HepG2 (cell line): ENCODE results near the gene DMAC2L. TPM values are rescaled to one million over a fixed set of nuclear protein-coding genes. Genes with fewer than 3 reads are reported as not detected.

Experiments used
- ATAC-seq: fragments of 200-7000 bp; cut with Tn5 transposase; 3 replicates; pipeline ENCODE4 v1.9.1; 2020; ENCODE audit warnings: mild to moderate bottlenecking, moderate library complexity
- BruUV-seq: library from RNA; stranded (reverse); fragments of 400-500 nt; replicated peaks from 2 replicates; lab custom pipeline; 2021; lab: Mats Ljungman, UMichigan
- CTCF ChIA-PET: fragments of 300-600 bp; formaldehyde crosslinking; extraction: SDS; loops from one replicate; lab custom pipeline; 2021; ENCODE audit warnings: low total read pairs, inconsistent platforms, low intra/inter-chr PET ratio; lab: Yijun Ruan, JAX
- POLR2A ChIA-PET: fragments of 350-600 bp; sonication (Branson Sonifier 250); formaldehyde crosslinking; loops from one replicate; lab custom pipeline; 2020; ENCODE audit warnings: antibody characterized with exemption, inconsistent platforms; lab: Yijun Ruan, JAX
- DNase-seq: peaks from one replicate; pipeline ENCODE4 v3.0.0-alpha.2; 2015; ENCODE audit warnings: low spot score
- FAIRE-seq: peaks from 3 replicates; lab custom pipeline; 2011; peaks lifted over from hg19 to GRCh38; lab: Jason Lieb, UNC
- H2AFZ ChIP-seq: one replicate; pipeline ENCODE4 v1.6.1; 2011; ENCODE audit warnings: low read length, inconsistent platforms
- H3K27ac ChIP-seq: fragments of 300-600 bp; 3 replicates; pipeline ENCODE4 v1.8.0; 2011; ENCODE audit warnings: mixed run types, mild to moderate bottlenecking, mixed read lengths, low read length, inconsistent platforms; ENCODE audit not compliant: insufficient read depth; ENCODE audit errors: extremely low read length
- H3K27me3 ChIP-seq, 2 experiments: fragments of 200-600 bp in 1 of 2; 2 replicates in 1 of 2; 3 replicates in 1 of 2; pipeline versions ENCODE4 v1.6.0 to v1.8.0; 2011; ENCODE audit warnings: low read length in 2 of 2, mild to moderate bottlenecking in 2 of 2, moderate library complexity in 2 of 2, inconsistent platforms in 1 of 2; ENCODE audit not compliant: insufficient read depth in 2 of 2, control insufficient read depth in 1 of 2
- H3K36me3 ChIP-seq, 2 experiments: fragments of 200-600 bp in 1 of 2; replicated peaks in 1 of 2; 2 replicates in 1 of 2; 3 replicates in 1 of 2; pipeline versions ENCODE4 v1.5.1 to v1.8.0; 2011; ENCODE audit warnings: low read length in 2 of 2, inconsistent platforms in 1 of 2; ENCODE audit not compliant: insufficient read depth in 2 of 2, control insufficient read depth in 1 of 2
- H3K4me1 ChIP-seq: 2 replicates; pipeline ENCODE4 v1.5.1; 2012; ENCODE audit warnings: low read length, inconsistent platforms; ENCODE audit not compliant: insufficient read depth
- H3K4me2 ChIP-seq: 2 replicates; pipeline ENCODE4 v1.6.0; 2011; ENCODE audit warnings: low read depth, low read length, inconsistent platforms
- H3K4me3 ChIP-seq, 3 experiments: fragments of 200-600 bp in 1 of 3; sonication (generic), shearing (Covaris generic) in 1 of 3; replicated peaks in 1 of 3; 2 replicates each; pipeline ENCODE4 v1.5.1; 2011 to 2016; ENCODE audit warnings: low read length in 3 of 3, inconsistent platforms in 2 of 3, low read depth in 2 of 3, mild to moderate bottlenecking in 2 of 3, control low read depth in 1 of 3, mixed read lengths in 1 of 3; ENCODE audit not compliant: insufficient read depth in 1 of 3
- H3K79me2 ChIP-seq: one replicate; pipeline ENCODE4 v1.6.1; 2011; ENCODE audit warnings: low read length, inconsistent platforms; ENCODE audit not compliant: insufficient read depth
- H3K9ac ChIP-seq: 2 replicates; pipeline ENCODE4 v1.6.0; 2011; ENCODE audit warnings: mild to moderate bottlenecking, low read depth, low read length, inconsistent platforms; ENCODE audit not compliant: insufficient read depth
- H3K9me3 ChIP-seq: 2 replicates; pipeline ENCODE4 v1.5.1; 2012; ENCODE audit warnings: mild to moderate bottlenecking, low read length
- H4K20me1 ChIP-seq: 2 replicates; pipeline ENCODE4 v1.6.0; 2011; ENCODE audit warnings: inconsistent platforms, mild to moderate bottlenecking, low read length, moderate library complexity; ENCODE audit not compliant: insufficient read depth
- CREB1 ChIP-seq, 2 experiments: fragments of 450-650 bp in 1 of 2; IDR thresholded peaks; 2 replicates each; pipeline ENCODE4 v1.6.1; 2016 to 2017; ENCODE audit warnings: control low read depth in 1 of 2, mild to moderate bottlenecking in 1 of 2, missing compliant biosample characterization in 1 of 2, missing genetic modification characterization in 1 of 2
- FOXA1 ChIP-seq, 2 experiments: fragments of 450-650 bp in 1 of 2; sonication (generic) in 1 of 2; formaldehyde crosslinking in 1 of 2; IDR thresholded peaks; 2 replicates each; pipeline versions ENCODE4 v1.4.0 to v1.6.1; 2016 to 2020; ENCODE audit warnings: missing genetic modification reagents in 1 of 2
- FOXA3 ChIP-seq: IDR thresholded peaks from 2 replicates; pipeline ENCODE4 v1.6.1; 2016; ENCODE audit warnings: missing genetic modification reagents, missing compliant biosample characterization
- FOXC1 ChIP-seq: sonication (generic); formaldehyde crosslinking; IDR thresholded peaks from 2 replicates; pipeline ENCODE4 v1.8.0; 2022; ENCODE audit warnings: mild to moderate bottlenecking, missing genetic modification reagents, borderline replicate concordance
- KDM5B ChIP-seq: sonication (generic); formaldehyde crosslinking; IDR thresholded peaks from 2 replicates; pipeline ENCODE4 v1.4.0; 2020; ENCODE audit warnings: missing genetic modification reagents, mild to moderate bottlenecking, borderline replicate concordance
- KLF15 ChIP-seq: sonication (generic); formaldehyde crosslinking; IDR thresholded peaks from 2 replicates; pipeline ENCODE4 v1.8.1; 2023; ENCODE audit warnings: borderline replicate concordance, mild to moderate bottlenecking, inconsistent platforms, missing genetic modification reagents, mixed read lengths
- MLLT10 ChIP-seq: sonication (generic); formaldehyde crosslinking; IDR thresholded peaks from 2 replicates; pipeline ENCODE4 v1.4.0; 2020; ENCODE audit warnings: missing genetic modification reagents
- PHB2 ChIP-seq: fragments of 450-650 bp; IDR thresholded peaks from 2 replicates; pipeline ENCODE4 v1.6.1; 2018; ENCODE audit not compliant: partially characterized antibody
- ZNF484 ChIP-seq: sonication (generic); formaldehyde crosslinking; IDR thresholded peaks from 2 replicates; pipeline ENCODE4 v1.5.1; 2020; ENCODE audit warnings: mild to moderate bottlenecking, low read depth, missing genetic modification reagents, borderline replicate concordance
- ZNF543 ChIP-seq: sonication (generic); formaldehyde crosslinking; IDR thresholded peaks from 2 replicates; pipeline ENCODE4 v1.4.0; 2020; ENCODE audit warnings: mild to moderate bottlenecking, missing genetic modification reagents
- ZNF552 ChIP-seq: sonication (generic); formaldehyde crosslinking; IDR thresholded peaks from 2 replicates; pipeline ENCODE4 v1.9.0; 2022; ENCODE audit warnings: missing genetic modification reagents, mild to moderate bottlenecking, borderline replicate concordance
- ZNF720 ChIP-seq: sonication (generic); formaldehyde crosslinking; IDR thresholded peaks from 2 replicates; pipeline ENCODE4 v1.4.0; 2020; ENCODE audit warnings: missing genetic modification reagents
- ZNF766 ChIP-seq: sonication (generic); formaldehyde crosslinking; IDR thresholded peaks from 2 replicates; pipeline ENCODE4 v1.5.0; 2020; ENCODE audit warnings: missing genetic modification reagents, borderline replicate concordance
- ZNF773 ChIP-seq: sonication (generic); formaldehyde crosslinking; IDR thresholded peaks from 2 replicates; pipeline ENCODE4 v1.4.0; 2020; ENCODE audit warnings: missing genetic modification reagents, borderline replicate concordance
- WGBS: methylation state at CpG from one replicate; pipeline ENCODE4 v1.1.6; 2017; ENCODE audit warnings: low lambda C conversion rate; 5-methylcytosine and 5-hydroxymethylcytosine counted together
- in situ Hi-C: cut with HindIII; loops from 2 replicates; pipeline ENCODE4 v1.10.0; 2017; ENCODE audit warnings: low pct_unique_long_range_greater_than_20kb; ENCODE audit not compliant: extremely low pct_ligation_motif_present
- intact Hi-C: fragments of 100-400 bp; cut with micrococcal nuclease; formaldehyde crosslinking; loops from one replicate; pipeline ENCODE4 v1.10.0; 2022; ENCODE audit not compliant: unreplicated experiment
- polyA plus RNA-seq, 8 experiments: library from polyadenylated mRNA; depleted of rRNA in 3 of 8; stranded (reverse) in 7 of 8; unstranded in 1 of 8; fragments of >200 nt; fragmentation: Illumina TruSeq in 4 of 8; extraction: Trizol in 4 of 8; gene quantifications; 2 replicates each; pipeline versions ENCODE4 v1.2.1 to v1.2.3, GENCODE V29; 2011 to 2016; ENCODE audit warnings: low read depth in 4 of 8, missing spikeins in 1 of 8, mixed read lengths in 1 of 8; ENCODE audit not compliant: insufficient read depth in 1 of 8
- total RNA-seq, 5 experiments: library from RNA; depleted of rRNA; stranded (reverse); fragments of >200 nt; fragmentation: Illumina TruSeq; extraction: Trizol; gene quantifications; 2 replicates each; pipeline ENCODE4 v1.2.3, GENCODE V29; 2016; ENCODE audit warnings: low read depth in 1 of 5
- TF ChIP-seq, protein P1 (sequence below): sonication (generic); formaldehyde crosslinking; IDR thresholded peaks from 2 replicates; pipeline ENCODE4 v1.4.0; 2020; ENCODE audit warnings: mild to moderate bottlenecking, missing genetic modification reagents
- TF ChIP-seq, protein P2 (sequence below): sonication (generic); formaldehyde crosslinking; IDR thresholded peaks from 2 replicates; pipeline ENCODE4 v1.8.0; 2022; ENCODE audit warnings: mild to moderate bottlenecking, missing genetic modification reagents, moderate library complexity
- TF ChIP-seq, protein P3 (sequence below): sonication (generic); formaldehyde crosslinking; IDR thresholded peaks from 2 replicates; pipeline ENCODE4 v1.5.1; 2020; ENCODE audit warnings: missing genetic modification reagents, mild to moderate bottlenecking, borderline replicate concordance
- TF ChIP-seq, protein P4 (sequence below): sonication (generic); formaldehyde crosslinking; IDR thresholded peaks from 2 replicates; pipeline ENCODE4 v1.4.0; 2020; ENCODE audit warnings: mild to moderate bottlenecking, missing genetic modification reagents

The DMAC2L gene
- total and polyA plus RNA-seq, 2 of the 13 experiments (the other 11 are each of a cell fraction or from before 2014, with no cell fraction given), result 19.4 to 23.2 TPM

DNA sequence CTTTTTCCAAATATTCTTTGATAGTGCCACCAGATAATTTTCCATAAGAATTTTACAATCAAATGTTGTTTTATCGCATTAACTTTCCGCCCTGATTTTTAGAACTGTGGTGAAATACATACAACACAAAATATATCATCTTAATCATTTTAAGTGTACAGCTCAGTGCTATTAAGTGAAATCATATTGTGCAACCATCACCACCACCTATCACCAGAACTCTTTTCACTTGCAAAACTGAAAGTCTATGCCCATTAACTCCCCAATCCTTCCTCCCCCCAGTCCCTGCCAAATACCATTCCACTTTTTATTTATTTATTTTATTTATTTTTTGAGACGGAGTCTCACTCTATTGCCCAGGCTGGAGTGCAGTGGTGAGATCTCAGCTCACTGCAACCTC, 48.0 kb downstream of the DMAC2L start:
- Histone ChIP-seq H3K79me2 (no peaks in the 10 kb centered on the region), H2AFZ (no peak overlapping the region), H3K36me3 (no peaks in the 10 kb centered on the region), H4K20me1 (no peaks in the 10 kb centered on the region), H3K4me3 (no peak overlapping the region), H3K27ac (no peak overlapping the region), H3K9ac (no peak overlapping the region), H3K9me3 (no peaks in the 10 kb centered on the region), H3K27me3 (no peaks in the 10 kb centered on the region), H3K4me1 (peaks cover 21% of the 10 kb centered on the region), H3K4me2 (no peak overlapping the region)
- ATAC-seq (no peak), FAIRE-seq (no peak), DNase-seq (no peak)
- POLR2A ChIA-PET, result no interaction called here
- intact Hi-C loops (no loop called here), in situ Hi-C loops (no loop called here)
- BruUV-seq, result no TSS peak
- TF ChIP-seq ZNF766 (CRISPR knock-in tag) (no peak), FOXA3 (CRISPR knock-in tag) (no peak), MLLT10 (no peak), KDM5B (no peak), ZNF552 (CRISPR knock-in tag) (no peak), PHB2 (no peak), ZNF543 (no peak), KLF15 (no peak), ZNF773 (CRISPR knock-in tag) (no peak), FOXC1 (CRISPR knock-in tag) (no peak), FOXA1 (IDR thresholded peaks at IDR 0.05) (no peak), FOXA1 (CRISPR knock-in tag; IDR thresholded peaks at IDR 0.05) (no peak), ZNF484 (no peak), ZNF720 (CRISPR knock-in tag) (no peak), CREB1 (IDR thresholded peaks at IDR 0.05) (no peak), CREB1 (CRISPR knock-in tag; IDR thresholded peaks at IDR 0.05) (no peak)
- TF ChIP-seq, protein P1, sequence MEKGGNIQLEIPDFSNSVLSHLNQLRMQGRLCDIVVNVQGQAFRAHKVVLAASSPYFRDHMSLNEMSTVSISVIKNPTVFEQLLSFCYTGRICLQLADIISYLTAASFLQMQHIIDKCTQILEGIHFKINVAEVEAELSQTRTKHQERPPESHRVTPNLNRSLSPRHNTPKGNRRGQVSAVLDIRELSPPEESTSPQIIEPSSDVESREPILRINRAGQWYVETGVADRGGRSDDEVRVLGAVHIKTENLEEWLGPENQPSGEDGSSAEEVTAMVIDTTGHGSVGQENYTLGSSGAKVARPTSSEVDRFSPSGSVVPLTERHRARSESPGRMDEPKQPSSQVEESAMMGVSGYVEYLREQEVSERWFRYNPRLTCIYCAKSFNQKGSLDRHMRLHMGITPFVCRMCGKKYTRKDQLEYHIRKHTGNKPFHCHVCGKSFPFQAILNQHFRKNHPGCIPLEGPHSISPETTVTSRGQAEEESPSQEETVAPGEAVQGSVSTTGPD (CRISPR knock-in tag), result no peak
- TF ChIP-seq, protein P2, sequence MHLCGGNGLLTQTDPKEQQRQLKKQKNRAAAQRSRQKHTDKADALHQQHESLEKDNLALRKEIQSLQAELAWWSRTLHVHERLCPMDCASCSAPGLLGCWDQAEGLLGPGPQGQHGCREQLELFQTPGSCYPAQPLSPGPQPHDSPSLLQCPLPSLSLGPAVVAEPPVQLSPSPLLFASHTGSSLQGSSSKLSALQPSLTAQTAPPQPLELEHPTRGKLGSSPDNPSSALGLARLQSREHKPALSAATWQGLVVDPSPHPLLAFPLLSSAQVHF (CRISPR knock-in tag), result no peak
- TF ChIP-seq, protein P3, sequence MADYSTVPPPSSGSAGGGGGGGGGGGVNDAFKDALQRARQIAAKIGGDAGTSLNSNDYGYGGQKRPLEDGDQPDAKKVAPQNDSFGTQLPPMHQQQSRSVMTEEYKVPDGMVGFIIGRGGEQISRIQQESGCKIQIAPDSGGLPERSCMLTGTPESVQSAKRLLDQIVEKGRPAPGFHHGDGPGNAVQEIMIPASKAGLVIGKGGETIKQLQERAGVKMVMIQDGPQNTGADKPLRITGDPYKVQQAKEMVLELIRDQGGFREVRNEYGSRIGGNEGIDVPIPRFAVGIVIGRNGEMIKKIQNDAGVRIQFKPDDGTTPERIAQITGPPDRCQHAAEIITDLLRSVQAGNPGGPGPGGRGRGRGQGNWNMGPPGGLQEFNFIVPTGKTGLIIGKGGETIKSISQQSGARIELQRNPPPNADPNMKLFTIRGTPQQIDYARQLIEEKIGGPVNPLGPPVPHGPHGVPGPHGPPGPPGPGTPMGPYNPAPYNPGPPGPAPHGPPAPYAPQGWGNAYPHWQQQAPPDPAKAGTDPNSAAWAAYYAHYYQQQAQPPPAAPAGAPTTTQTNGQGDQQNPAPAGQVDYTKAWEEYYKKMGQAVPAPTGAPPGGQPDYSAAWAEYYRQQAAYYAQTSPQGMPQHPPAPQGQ (CRISPR knock-in tag), result no peak
- TF ChIP-seq, protein P4, sequence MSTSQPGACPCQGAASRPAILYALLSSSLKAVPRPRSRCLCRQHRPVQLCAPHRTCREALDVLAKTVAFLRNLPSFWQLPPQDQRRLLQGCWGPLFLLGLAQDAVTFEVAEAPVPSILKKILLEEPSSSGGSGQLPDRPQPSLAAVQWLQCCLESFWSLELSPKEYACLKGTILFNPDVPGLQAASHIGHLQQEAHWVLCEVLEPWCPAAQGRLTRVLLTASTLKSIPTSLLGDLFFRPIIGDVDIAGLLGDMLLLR, result no peak
- 97% methylated on average over 3 of the region's 3 CpGs for WGBS
- CTCF ChIA-PET, result no interaction called here
